Lung (tissue), 16 donors: ENCODE measurements around the gene RASSF8. TPM values are rescaled to one million over a fixed set of nuclear protein-coding genes. Genes with fewer than 3 reads are reported as not detected.

Source experiments
- ATAC-seq: fragments of 200-7000 bp; cut with Tn5 transposase; one replicate; pipeline ENCODE4 v1.9.1; 2020; ENCODE audit warnings: moderate number of reproducible peaks; ENCODE audit not compliant: insufficient read depth, low FRiP score
- DNase-seq, 3 donors: peaks; one replicate each; pipeline ENCODE4 v3.0.0-alpha.2; 2013 to 2017
- H3K27ac ChIP-seq, 2 donors: one replicate each; pipeline ENCODE4 v1.5.1; 2013; ENCODE audit warnings: mild to moderate bottlenecking in 2 of 2, moderate library complexity in 2 of 2, control low read depth in 1 of 2, inconsistent platforms in 1 of 2, low read depth in 1 of 2, low read length in 1 of 2
- H3K27me3 ChIP-seq, 3 donors: one replicate each; pipeline ENCODE4 v1.5.1; 2013; ENCODE audit warnings: low read length in 2 of 3; ENCODE audit not compliant: control insufficient read depth in 3 of 3, insufficient read depth in 3 of 3
- H3K36me3 ChIP-seq, 4 donors: one replicate each; pipeline ENCODE4 v1.5.1; 2013; ENCODE audit warnings: low read length in 4 of 4, mild to moderate bottlenecking in 1 of 4, moderate library complexity in 1 of 4; ENCODE audit not compliant: control insufficient read depth in 4 of 4, insufficient read depth in 4 of 4
- H3K4me1 ChIP-seq, 5 donors: one replicate each; pipeline ENCODE4 v1.5.1; 2013; ENCODE audit warnings: low read length in 5 of 5, mild to moderate bottlenecking in 2 of 5, moderate library complexity in 1 of 5; ENCODE audit not compliant: control insufficient read depth in 5 of 5, insufficient read depth in 5 of 5
- H3K4me3 ChIP-seq: one replicate; pipeline ENCODE4 v1.5.1; 2013; ENCODE audit warnings: mild to moderate bottlenecking, control low read depth, moderate library complexity
- H3K9ac ChIP-seq, 2 donors: one replicate each; pipeline ENCODE4 v1.5.1; 2013; ENCODE audit warnings: low read length in 2 of 2, control low read depth in 1 of 2; ENCODE audit not compliant: insufficient read depth in 1 of 2
- H3K9me3 ChIP-seq, 4 donors: one replicate each; pipeline ENCODE4 v1.5.1; 2013; ENCODE audit warnings: low read length in 3 of 4, mild to moderate bottlenecking in 1 of 4, moderate library complexity in 1 of 4; ENCODE audit not compliant: control insufficient read depth in 4 of 4, insufficient read depth in 3 of 4
- CTCF ChIP-seq: IDR thresholded peaks from 2 replicates; pipeline ENCODE4 v1.5.1; 2012; ENCODE audit warnings: mild to moderate bottlenecking; ENCODE audit errors: control extremely low read depth, extremely low read depth
- WGBS, 2 donors: extraction: QIAGEN DNeasy Blood & Tissue Kit; methylation state at CpG; one replicate each; pipeline ENCODE4 v1.1.7; 2013; 5-methylcytosine and 5-hydroxymethylcytosine counted together
- long read RNA-seq, 5 donors: transcript quantifications; one replicate each; lab custom pipeline, GENCODE V29; 2026
- polyA plus RNA-seq, 2 donors: library from polyadenylated mRNA; stranded (reverse); fragments of 200-250 nt; gene quantifications; one replicate each; pipeline ENCODE4 v1.2.1, GENCODE V29; 2013
- total RNA-seq, 2 donors: library from RNA; depleted of rRNA in 1 of 2; stranded (reverse); fragments of >200 nt in 1 of 2; gene quantifications; one replicate each; pipeline ENCODE4 v1.2.1, GENCODE V29; 2014 to 2021
- donor health status: control.
- donor health status: control.
- donor health status: Bipolar disorder and iron deficiency.
- donor health status: healthy.
- donor health status: DM: yes; HTN: yes; CAD: no.

The RASSF8 gene
- 10 to 100 TPM; 43.7 to 68.4 TPM for total RNA-seq
- polyA plus RNA-seq, result 10 to 100 TPM in 1 of 2 donors, 1 to 10 TPM in 1; 9.0 to 12.7 TPM
- long read RNA-seq, donor 1, full-length matches to known transcripts, result 4 of 10 reads
- long read RNA-seq, donor 1, partial matches to known transcripts, result 6 of 10 reads
- long read RNA-seq, donor 1, other reads (novel, unspliced or antisense), result 0 of 10 reads
- long read RNA-seq, donor 2, partial matches to known transcripts, result 0 of 1 reads
- long read RNA-seq, donor 2, other reads (novel, unspliced or antisense), result 0 of 1 reads
- long read RNA-seq, donor 3, partial matches to known transcripts, result 0 of 1 reads
- long read RNA-seq, donor 3, other reads (novel, unspliced or antisense), result 0 of 1 reads
- long read RNA-seq, donor 4, partial matches to known transcripts, result 0 of 1 reads
- long read RNA-seq, donor 4, other reads (novel, unspliced or antisense), result 0 of 1 reads
- long read RNA-seq, donor 5, partial matches to known transcripts, result 5 of 6 reads
- long read RNA-seq, donor 5, other reads (novel, unspliced or antisense), result 0 of 6 reads

GRCh38 chr12:25958428-25959070, at the start of gene RASSF8:
Gene RASSF8 (plus strand): TSS chr12:25958682. CDS start chr12:26055344, 96,662 bp downstream.
- DNase-seq (peak; percentile 84 to 93 (median 87)), ATAC-seq (peak; percentile 90)
- peaks cover 5 to 21% (median 7%) of the 10 kb centered on the region in 5 donors for H3K4me1 ChIP-seq
- TF ChIP-seq CTCF, result no peak
- no peaks in the 10 kb centered on the region for H3K27me3 ChIP-seq
- H3K4me3 ChIP-seq, result peak within 1 kb of the TSS; percentile 89
- 1% methylated on average over 35 to 113 of the region's 113 CpGs for WGBS, 2 donors
- peaks cover 0 to 5% (median 0%) of the 10 kb centered on the region in 4 donors for H3K36me3 ChIP-seq
- H3K27ac ChIP-seq, result peak within 1 kb of the TSS; percentile 97 to 100
- no peaks in the 10 kb centered on the region for H3K9me3 ChIP-seq
- H3K9ac ChIP-seq, result peak within 1 kb of the TSS; percentile 64 to 87

DNA sequence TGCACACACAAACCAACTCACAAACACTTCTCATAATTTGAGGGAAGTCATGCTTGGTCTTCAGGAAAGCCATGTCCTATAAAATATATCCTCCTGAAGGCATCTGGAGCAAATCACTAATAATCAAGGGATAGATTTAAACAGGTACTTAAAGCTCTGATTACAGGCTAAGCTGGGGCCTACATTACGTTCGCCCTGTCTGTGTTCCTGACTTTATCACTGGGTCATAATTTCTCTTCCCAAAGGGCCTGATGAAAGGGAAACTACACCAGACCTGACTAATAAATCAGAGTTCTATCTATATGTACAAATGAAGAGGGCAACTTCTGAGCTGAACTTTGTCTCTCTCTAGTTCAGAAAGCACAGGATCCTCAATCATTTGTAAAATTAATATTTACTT, 43.9 kb upstream of the RASSF8 start:
- WGBS, 2 donors, result 96 to 98% methylated on average over 2 of the region's 2 CpGs
- Histone ChIP-seq H3K4me1 (no peaks in the 10 kb centered on the region), H3K27ac (no peak overlapping the region), H3K27me3 (no peaks in the 10 kb centered on the region), H3K9ac (no peak overlapping the region), H3K36me3 (no peaks in the 10 kb centered on the region), H3K4me3 (no peak overlapping the region), H3K9me3 (no peaks in the 10 kb centered on the region)
- ATAC-seq (no peak), DNase-seq (no peak)
- TF ChIP-seq CTCF, result no peak

GRCh38 chr12:25924491-25925001, 33.9 kb upstream of the RASSF8 start:
- H3K9ac ChIP-seq, result no peak overlapping the region
- H3K27me3 ChIP-seq, result no peaks in the 10 kb centered on the region
- ATAC-seq (peak; percentile 53), DNase-seq (peak in 2 of 3 donors; percentile 14 to 20)
- H3K4me1 ChIP-seq, result no peaks in the 10 kb centered on the region
- H3K9me3 ChIP-seq, result no peaks in the 10 kb centered on the region
- TF ChIP-seq CTCF, result no peak
- WGBS, 2 donors, result 66 to 70% methylated on average over 7 of the region's 7 CpGs
- H3K4me3 ChIP-seq, result no peak overlapping the region
- no peaks in the 10 kb centered on the region for H3K36me3 ChIP-seq
- H3K27ac ChIP-seq, result no peak overlapping the region
